ENCODE measurements around the gene HARBI1. TPM values are rescaled to one million over a fixed set of nuclear protein-coding genes. Genes with fewer than 3 reads are reported as not detected.
A peak's percentile ranks its signal among the peaks of the same experiment; 100 is the strongest.

HARBI1 gene
- total and polyA plus RNA-seq, 10 donors: 1.4 to 5.6 (median 3.9) TPM

DNA sequence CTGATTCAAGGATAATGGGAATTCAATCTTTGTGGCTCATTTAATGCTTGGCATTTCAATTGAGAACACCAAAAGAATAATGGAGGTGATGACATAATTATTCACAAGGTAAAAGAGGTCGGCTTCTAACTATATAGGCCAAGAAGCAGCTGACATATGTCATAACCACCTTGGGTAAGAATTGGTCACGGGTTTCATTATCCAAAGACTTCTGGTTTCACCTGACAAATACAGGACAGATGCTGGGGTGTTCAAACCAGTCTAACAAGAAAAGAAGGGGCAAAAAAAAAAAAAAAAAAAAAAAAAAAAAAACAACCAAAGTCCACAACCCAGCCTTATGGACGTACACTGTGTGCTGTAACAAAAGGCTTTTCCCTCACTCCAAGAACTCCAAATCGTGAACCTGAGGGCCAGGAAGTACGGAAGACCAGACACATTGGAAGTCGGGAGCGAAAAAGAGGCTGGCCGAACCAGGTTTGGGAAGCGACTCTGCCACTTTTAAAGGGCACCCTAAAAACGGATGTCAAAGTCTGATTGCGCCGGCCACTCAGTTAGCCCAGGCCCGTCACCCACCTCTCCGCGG is 385 bp downstream of the HARBI1 start:
- H3K27me3 ChIP-seq (replicated peaks in 1 of 7): no peaks in the 10 kb centered on the region
- intact Hi-C loops (cut with DNase I; ENCODE audit: low total_unique reads): no loop called here
- H3K9me3 ChIP-seq: no peaks in the 10 kb centered on the region
- peaks cover 14 to 82% (median 52%) of the 10 kb centered on the region in 6 donors for H3K4me1 ChIP-seq
- DNase-seq: no peak
- H3K4me3 ChIP-seq: peak overlapping the region; percentile 78 to 99 (median 96)
- H3K36me3 ChIP-seq: peaks cover 0 to 23% (median 11%) of the 10 kb centered on the region in 6 donors
- WGBS, 5 donors: 2 to 5% (median 4%) methylated on average over 13 to 15 of the region's 15 CpGs
- H3K27ac ChIP-seq: peak overlapping the region; percentile 91 to 99 (median 98)
- no peak for TF ChIP-seq POLR2A (IDR thresholded peaks at IDR 0.05)
- TF ChIP-seq, protein P1, sequence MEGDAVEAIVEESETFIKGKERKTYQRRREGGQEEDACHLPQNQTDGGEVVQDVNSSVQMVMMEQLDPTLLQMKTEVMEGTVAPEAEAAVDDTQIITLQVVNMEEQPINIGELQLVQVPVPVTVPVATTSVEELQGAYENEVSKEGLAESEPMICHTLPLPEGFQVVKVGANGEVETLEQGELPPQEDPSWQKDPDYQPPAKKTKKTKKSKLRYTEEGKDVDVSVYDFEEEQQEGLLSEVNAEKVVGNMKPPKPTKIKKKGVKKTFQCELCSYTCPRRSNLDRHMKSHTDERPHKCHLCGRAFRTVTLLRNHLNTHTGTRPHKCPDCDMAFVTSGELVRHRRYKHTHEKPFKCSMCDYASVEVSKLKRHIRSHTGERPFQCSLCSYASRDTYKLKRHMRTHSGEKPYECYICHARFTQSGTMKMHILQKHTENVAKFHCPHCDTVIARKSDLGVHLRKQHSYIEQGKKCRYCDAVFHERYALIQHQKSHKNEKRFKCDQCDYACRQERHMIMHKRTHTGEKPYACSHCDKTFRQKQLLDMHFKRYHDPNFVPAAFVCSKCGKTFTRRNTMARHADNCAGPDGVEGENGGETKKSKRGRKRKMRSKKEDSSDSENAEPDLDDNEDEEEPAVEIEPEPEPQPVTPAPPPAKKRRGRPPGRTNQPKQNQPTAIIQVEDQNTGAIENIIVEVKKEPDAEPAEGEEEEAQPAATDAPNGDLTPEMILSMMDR (IDR thresholded peaks at IDR 0.05 in 8 of 11, conservative IDR thresholded peaks at IDR 0.05 in 3 of 11): no peak
- TF ChIP-seq POLR2AphosphoS5 (IDR thresholded peaks at IDR 0.05): no peak

DNA sequence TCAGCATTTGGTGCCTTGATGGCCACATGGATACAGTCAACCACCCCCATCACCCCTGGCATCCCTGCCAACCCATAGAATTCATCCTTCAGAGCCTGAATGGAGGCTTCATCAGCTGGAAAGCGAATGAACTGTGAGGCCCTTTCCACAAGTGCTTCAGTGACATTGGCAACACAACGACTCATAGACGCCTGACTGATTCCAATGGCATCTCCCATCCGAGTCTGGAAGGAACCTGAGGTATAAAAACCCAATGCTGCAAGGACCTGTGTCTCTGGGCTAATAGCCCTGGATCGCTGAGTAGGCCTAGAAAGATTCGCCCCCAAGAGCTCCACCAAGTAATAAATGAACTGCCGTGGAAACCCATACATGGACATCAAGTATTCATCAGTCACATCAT is 1.3 kb downstream of the HARBI1 start:
- Histone ChIP-seq H3K27ac (no peak overlapping the region), H3K4me3 (peak overlapping the region in 1 of 8 donors; percentile 96), H3K27me3 (replicated peaks in 1 of 7) (no peaks in the 10 kb centered on the region), H3K4me1 (peaks cover 14 to 74% (median 43%) of the 10 kb centered on the region in 6 donors), H3K9me3 (no peaks in the 10 kb centered on the region), H3K36me3 (peaks cover 0 to 15% (median 4%) of the 10 kb centered on the region in 6 donors)
- TF ChIP-seq POLR2A (IDR thresholded peaks at IDR 0.05) (no peak), POLR2AphosphoS5 (IDR thresholded peaks at IDR 0.05) (no peak)
- TF ChIP-seq, protein P1 (IDR thresholded peaks at IDR 0.05 in 8 of 11, conservative IDR thresholded peaks at IDR 0.05 in 3 of 11): no peak
- 97 to 100% (median 98%) methylated on average over 7 of the region's 7 CpGs for WGBS, 5 donors
- DNase-seq: no peak
- intact Hi-C loops (cut with DNase I; ENCODE audit: low total_unique reads): no loop called here

DNA sequence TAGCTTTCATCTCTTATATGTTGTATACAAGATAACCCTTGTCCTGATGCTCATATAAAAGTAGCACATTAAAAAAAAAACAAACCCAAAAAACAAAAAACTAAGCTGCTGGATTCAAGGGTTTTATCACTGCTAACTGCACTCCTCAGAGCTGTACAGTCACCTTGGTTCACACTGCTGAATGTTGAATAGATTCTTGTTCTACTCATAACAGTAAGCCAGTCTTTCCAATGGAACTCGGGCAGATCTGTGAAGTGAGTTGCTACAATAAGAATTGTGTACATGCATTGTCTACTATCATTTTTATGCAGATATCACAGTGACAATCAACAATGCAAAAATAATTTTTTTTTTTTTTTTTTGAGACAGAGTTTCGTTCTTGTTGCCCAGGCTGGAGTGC is 4.7 kb downstream of the HARBI1 start:
- Histone ChIP-seq H3K27ac (no peak overlapping the region), H3K4me3 (no peak overlapping the region), H3K36me3 (peaks cover 0 to 4% (median 0%) of the 10 kb centered on the region in 6 donors), H3K27me3 (replicated peaks in 1 of 7) (no peaks in the 10 kb centered on the region), H3K4me1 (peaks cover 0 to 42% (median 14%) of the 10 kb centered on the region in 6 donors), H3K9me3 (no peaks in the 10 kb centered on the region)
- TF ChIP-seq POLR2AphosphoS5 (IDR thresholded peaks at IDR 0.05) (no peak), POLR2A (IDR thresholded peaks at IDR 0.05) (no peak)
- TF ChIP-seq, protein P1 (IDR thresholded peaks at IDR 0.05 in 8 of 11, conservative IDR thresholded peaks at IDR 0.05 in 3 of 11): no peak
- DNase-seq: no peak
- intact Hi-C loops (cut with DNase I; ENCODE audit: low total_unique reads): no loop called here
- 88 to 98% (median 92%) methylated on average over 2 of the region's 2 CpGs for WGBS, 5 donors

DNA sequence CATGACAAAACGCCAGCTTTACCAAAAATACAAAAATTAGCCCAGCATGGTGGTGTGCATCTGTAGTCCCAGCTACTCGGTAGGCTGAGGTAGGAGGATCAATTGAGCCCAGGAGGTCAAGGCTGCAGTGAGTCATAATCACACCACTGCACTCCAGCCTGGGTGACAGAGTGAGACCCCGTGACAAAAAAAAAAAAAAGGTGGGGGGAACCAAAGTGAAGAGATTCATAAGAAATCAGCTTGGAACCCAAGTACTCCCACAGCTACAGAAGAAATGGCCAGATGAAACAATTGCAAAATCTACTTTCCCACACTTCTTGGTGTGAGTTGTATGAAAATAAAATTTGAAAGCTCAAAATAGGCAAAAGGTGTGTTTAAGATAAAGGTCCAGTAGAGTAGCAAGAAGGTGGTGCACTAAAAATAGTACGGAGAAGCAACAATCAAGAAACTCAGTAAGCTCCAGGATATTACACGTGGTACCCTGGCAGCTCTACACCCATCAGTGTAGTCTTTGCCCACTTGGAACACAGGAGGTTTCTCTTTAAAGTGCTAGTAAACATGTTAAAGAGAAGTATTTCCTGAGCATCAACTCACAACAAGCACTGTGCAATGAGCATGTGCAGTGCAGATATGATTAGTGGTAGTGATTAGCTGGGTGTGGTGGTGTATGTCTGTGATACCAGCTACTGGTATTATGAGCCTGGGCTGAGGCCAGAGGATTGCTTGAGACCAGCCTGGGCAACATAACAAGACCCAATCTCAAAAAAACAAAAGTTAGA is 5.3 kb downstream of the HARBI1 start:
- no peaks in the 10 kb centered on the region for H3K27me3 ChIP-seq (replicated peaks in 1 of 7)
- H3K27ac ChIP-seq: no peak overlapping the region
- WGBS, 5 donors: 83 to 86% (median 84%) methylated on average over 5 of the region's 5 CpGs
- peaks cover 0 to 4% (median 0%) of the 10 kb centered on the region in 6 donors for H3K36me3 ChIP-seq
- TF ChIP-seq POLR2AphosphoS5 (IDR thresholded peaks at IDR 0.05) (no peak), POLR2A (IDR thresholded peaks at IDR 0.05) (no peak)
- TF ChIP-seq, protein P1 (IDR thresholded peaks at IDR 0.05 in 8 of 11, conservative IDR thresholded peaks at IDR 0.05 in 3 of 11): no peak
- H3K9me3 ChIP-seq: no peaks in the 10 kb centered on the region
- H3K4me3 ChIP-seq: no peak overlapping the region
- DNase-seq: no peak
- intact Hi-C loops (cut with DNase I; ENCODE audit: low total_unique reads): no loop called here
- H3K4me1 ChIP-seq: peaks cover 0 to 40% (median 14%) of the 10 kb centered on the region in 6 donors

All from spleen (tissue), 11 donors.